ENCODE results near the gene KLHL22.

Gene KLHL22

GRCh38 chr22:20517841-20518592 is 22.4 kb upstream of the KLHL22 start:
- Histone ChIP-seq H3K4me1 (ENCODE audit: insufficient read depth, low read length) (peaks cover 7% of the 10 kb centered on the region; the same call in 1 of the 2 replicates), H3K36me3 (ENCODE audit: insufficient read depth, low read length) (peaks cover 66% of the 10 kb centered on the region), H3K79me2 (ENCODE audit: insufficient read depth, low read length) (peaks cover 92% of the 10 kb centered on the region), H3K9me3 (ENCODE audit: insufficient read depth, low read length, severe bottlenecking) (no peaks in the 10 kb centered on the region), H4K20me1 (ENCODE audit: insufficient read depth, low read length) (peaks cover 80% of the 10 kb centered on the region), H2AFZ (ENCODE audit: low read depth, low read length) (no peak overlapping the region), H3K27ac (ENCODE audit: low read length) (no peak overlapping the region), H3K27me3 (ENCODE audit: insufficient read depth, low read length, poor library complexity) (no peaks in the 10 kb centered on the region), H3K4me2 (ENCODE audit: insufficient read depth, low read length) (no peak overlapping the region), H3K4me3 (ENCODE audit: low read depth in 1 of 2, low read length in 2 of 2) (no peak overlapping the region), H3K9ac (ENCODE audit: low read depth, low read length) (no peak overlapping the region)
- TF ChIP-seq EZH2 (IDR thresholded peaks at IDR 0.05; ENCODE audit: borderline replicate concordance, low read depth, low read length, severe bottlenecking): no peak
- TF ChIP-seq CTCF (IDR thresholded peaks at IDR 0.05; ENCODE audit: borderline replicate concordance, extremely low read depth, low read length, poor library complexity, severe bottlenecking): no peak
- DNase-seq: no peak
- ATAC-seq (ENCODE audit: insufficient read depth, low read depth): no peak

- no peak for DNase-seq
- Histone ChIP-seq H3K4me3 (ENCODE audit: low read depth in 1 of 2, low read length in 2 of 2) (no peak overlapping the region), H3K4me2 (ENCODE audit: insufficient read depth, low read length) (no peak overlapping the region; the same call in 1 of the 2 replicates), H3K36me3 (ENCODE audit: insufficient read depth, low read length) (peaks cover 60% of the 10 kb centered on the region), H3K9me3 (ENCODE audit: insufficient read depth, low read length, severe bottlenecking) (no peaks in the 10 kb centered on the region), H2AFZ (ENCODE audit: low read depth, low read length) (no peak overlapping the region), H3K27me3 (ENCODE audit: insufficient read depth, low read length, poor library complexity) (no peaks in the 10 kb centered on the region), H3K4me1 (ENCODE audit: insufficient read depth, low read length) (peaks cover 4% of the 10 kb centered on the region; the same call in 1 of the 2 replicates), H3K27ac (ENCODE audit: low read length) (no peak overlapping the region), H3K9ac (ENCODE audit: low read depth, low read length) (no peak overlapping the region), H4K20me1 (ENCODE audit: insufficient read depth, low read length) (peaks cover 77% of the 10 kb centered on the region), H3K79me2 (ENCODE audit: insufficient read depth, low read length) (peaks cover 91% of the 10 kb centered on the region)
- ATAC-seq (ENCODE audit: insufficient read depth, low read depth): no peak
- no peak for TF ChIP-seq CTCF (IDR thresholded peaks at IDR 0.05; ENCODE audit: borderline replicate concordance, extremely low read depth, low read length, poor library complexity, severe bottlenecking)
- no peak for TF ChIP-seq EZH2 (IDR thresholded peaks at IDR 0.05; ENCODE audit: borderline replicate concordance, low read depth, low read length, severe bottlenecking)
These were observed 21.8 kb upstream of the KLHL22 start for GRCh38 chr22:20517422-20517821.

DNA sequence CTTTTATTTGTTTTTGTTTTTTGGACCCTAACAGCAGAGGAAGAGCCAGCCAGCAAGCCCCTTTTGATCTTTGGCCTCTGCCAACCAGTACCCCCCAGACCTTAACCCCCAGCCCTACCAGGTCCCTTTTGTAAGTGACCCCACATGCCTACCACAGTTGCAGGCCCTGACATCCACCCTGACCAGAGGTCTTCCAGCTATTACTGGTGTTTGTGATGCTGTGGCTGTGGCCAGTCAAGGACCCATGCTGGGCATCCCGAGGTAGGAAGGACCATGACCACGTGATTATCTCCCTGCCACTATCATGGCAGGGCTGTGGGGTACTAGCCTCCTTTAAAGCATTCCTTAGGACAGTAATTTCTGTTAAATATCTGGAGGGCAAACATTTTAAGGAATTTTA is 20.8 kb upstream of the KLHL22 start:
- Histone ChIP-seq H4K20me1 (ENCODE audit: insufficient read depth, low read length) (peaks cover 71% of the 10 kb centered on the region), H2AFZ (ENCODE audit: low read depth, low read length) (no peak overlapping the region), H3K27ac (ENCODE audit: low read length) (no peak overlapping the region), H3K9ac (ENCODE audit: low read depth, low read length) (no peak overlapping the region), H3K27me3 (ENCODE audit: insufficient read depth, low read length, poor library complexity) (no peaks in the 10 kb centered on the region), H3K36me3 (ENCODE audit: insufficient read depth, low read length) (peaks cover 53% of the 10 kb centered on the region), H3K4me2 (ENCODE audit: insufficient read depth, low read length) (no peak overlapping the region), H3K9me3 (ENCODE audit: insufficient read depth, low read length, severe bottlenecking) (no peaks in the 10 kb centered on the region), H3K79me2 (ENCODE audit: insufficient read depth, low read length) (peaks cover 93% of the 10 kb centered on the region), H3K4me1 (ENCODE audit: insufficient read depth, low read length) (0 out of 2 replicates have a peak, but pooled peaks cover 2% of the 10 kb centered on the region), H3K4me3 (ENCODE audit: low read depth in 1 of 2, low read length in 2 of 2) (no peak overlapping the region)
- ATAC-seq (ENCODE audit: insufficient read depth, low read depth): no peak
- no peak for DNase-seq
- TF ChIP-seq CTCF (IDR thresholded peaks at IDR 0.05; ENCODE audit: borderline replicate concordance, extremely low read depth, low read length, poor library complexity, severe bottlenecking) (no peak), EZH2 (IDR thresholded peaks at IDR 0.05; ENCODE audit: borderline replicate concordance, low read depth, low read length, severe bottlenecking) (no peak)

All from DND-41 (cell line).